ENCODE measurements around the gene FCRL2.
"Not testable (repeated sequence)": the region's sequence is repeated elsewhere in the genome, so short reads cannot be mapped to it uniquely, and the experiment has no call there.

The FCRL2 gene

GRCh38 chr1:157748262-157748817 lies 28.6 kb downstream of the FCRL2 start:
- no peak for DNase-seq

GRCh38 chr1:157739229-157739901 lies 37.6 kb downstream of the FCRL2 start:
- DNase-seq: no peak

- DNase-seq: not testable (repeated sequence)
Measured at GRCh38 chr1:157735991-157736390, 40.9 kb downstream of the FCRL2 start.

GRCh38 chr1:157734321-157734720 lies 42.6 kb downstream of the FCRL2 start:
- DNase-seq: no peak

- no peak for DNase-seq
Measured at GRCh38 chr1:157732755-157733154, 44.2 kb downstream of the FCRL2 start.

GRCh38 chr1:157725221-157725577 lies 51.7 kb downstream of the FCRL2 start:
- no peak for DNase-seq

- no peak for DNase-seq
Measured at GRCh38 chr1:157724537-157725220, 52.3 kb downstream of the FCRL2 start.

GRCh38 chr1:157723157-157723556 lies 53.8 kb downstream of the FCRL2 start:
- DNase-seq: no peak

- DNase-seq: no peak
Measured at GRCh38 chr1:157721985-157722384, 54.9 kb downstream of the FCRL2 start.

GRCh38 chr1:157715736-157716135 lies 61.2 kb downstream of the FCRL2 start:
- no peak for DNase-seq

GRCh38 chr1:157711802-157712201 lies 65.1 kb downstream of the FCRL2 start:
- no peak for DNase-seq

GRCh38 chr1:157704878-157705277 lies 72.1 kb downstream of the FCRL2 start:
- DNase-seq: no peak

- no peak for DNase-seq
Measured at GRCh38 chr1:157703981-157704380, 73.0 kb downstream of the FCRL2 start.

GRCh38 chr1:157702308-157702825 lies 74.6 kb downstream of the FCRL2 start:
- DNase-seq: no peak

- no peak for DNase-seq
Measured at GRCh38 chr1:157700732-157701131, 76.2 kb downstream of the FCRL2 start, which contains the start of gene FCRL3. FCRL3 (minus strand) TSS chr1:157700769; CDS start chr1:157700489, 280 bp downstream.

- DNase-seq: no peak
Measured at GRCh38 chr1:157700305-157700704, 76.6 kb downstream of the FCRL2 start.

- DNase-seq: no peak
Measured at GRCh38 chr1:157697781-157698569, 79.0 kb downstream of the FCRL2 start.

- DNase-seq: no peak
Measured at GRCh38 chr1:157696966-157697628, 79.8 kb downstream of the FCRL2 start.

All from CD4-positive, alpha-beta T cell treated with Interleukin-6 for 4 hours (primary cell).